A549 (cell line): Measurements from ENCODE around the gene SSU72.

Experiments
- CEBPB ChIP-seq, 2 experiments: fragments of >200 bp in 1 of 2; sonication (Bioruptor Twin) in 1 of 2; formaldehyde crosslinking in 1 of 2; IDR thresholded peaks; 2 replicates each; pipeline ENCODE4 v1.6.1; 2012 to 2016
- CTCF ChIP-seq: fragments of >200 bp; sonication (Bioruptor Twin); formaldehyde crosslinking; IDR thresholded peaks from 3 replicates; pipeline ENCODE4 v1.5.1; 2016
- FOSL2 ChIP-seq, 2 experiments: fragments of 450-650 bp in 1 of 2; fragments of >200 bp in 1 of 2; sonication (Bioruptor Twin) in 1 of 2; formaldehyde crosslinking; IDR thresholded peaks; 2 replicates each; pipeline versions ENCODE4 v1.5.0 to v1.6.1; 2016 to 2020; ENCODE audit warnings: mild to moderate bottlenecking in 1 of 2, moderate library complexity in 1 of 2
- MAFK ChIP-seq: fragments of 450-650 bp; IDR thresholded peaks from 2 replicates; pipeline ENCODE4 v1.6.1; 2014; ENCODE audit not compliant: partially characterized antibody
- MAX ChIP-seq: IDR thresholded peaks from 2 replicates; pipeline ENCODE4 v1.6.1; 2012
- MAZ ChIP-seq: fragments of 150-350 bp; IDR thresholded peaks from 2 replicates; pipeline ENCODE4 v1.6.1; 2014; ENCODE audit warnings: antibody characterized with exemption, low read depth, low read length, borderline replicate concordance
- POLR2A ChIP-seq: IDR thresholded peaks from 2 replicates; pipeline ENCODE4 v1.6.1; 2012; ENCODE audit warnings: mild to moderate bottlenecking, low read length
- REST ChIP-seq: fragments of 200-600 bp; sonication (generic); IDR thresholded peaks from 2 replicates; pipeline ENCODE4 v1.6.1; 2016; ENCODE audit warnings: antibody characterized with exemption, mild to moderate bottlenecking, moderate library complexity
- USF2 ChIP-seq: fragments of 450-650 bp; IDR thresholded peaks from 2 replicates; pipeline ENCODE4 v1.6.1; 2014; ENCODE audit warnings: antibody characterized with exemption
- ZFP36 ChIP-seq: fragments of 450-650 bp; IDR thresholded peaks from 2 replicates; pipeline ENCODE4 v1.6.1; 2014; ENCODE audit warnings: borderline replicate concordance; ENCODE audit not compliant: partially characterized antibody

- TF ChIP-seq CTCF (no peak), POLR2A (no peak), FOSL2 (IDR thresholded peaks at IDR 0.05) (no peak), FOSL2 (CRISPR knock-in tag; IDR thresholded peaks at IDR 0.05) (no peak), MAZ (no peak), CEBPB (IDR thresholded peaks at IDR 0.05) (no peak), MAX (no peak), MAFK (no peak), USF2 (no peak), REST (no peak), ZFP36 (no peak)
Observed at GRCh38 chr1:1538989-1539309, 35.7 kb downstream of the SSU72 start.
